GM18909 (cell line): ENCODE measurements around the gene ADAT1.
"Not testable (repeated sequence)": the region's sequence is repeated elsewhere in the genome, so short reads cannot be mapped to it uniquely, and the experiment has no call there.

ENCODE experiments used
- ATAC-seq: cut with Tn5 transposase; IDR thresholded peaks from one replicate; pipeline ENCODE4 v1.9.1; 2021; ENCODE audit warnings: mild to moderate bottlenecking; ENCODE audit not compliant: unreplicated experiment, poor library complexity

Gene ADAT1

GRCh38 chr16:75621170-75621477 is 2.0 kb downstream of the ADAT1 start:
- no peak for ATAC-seq

- no peak for ATAC-seq
These were observed 2.5 kb downstream of the ADAT1 start for GRCh38 chr16:75620326-75621169.

- no peak for ATAC-seq
These were observed 4.3 kb downstream of the ADAT1 start for GRCh38 chr16:75618780-75619179.

GRCh38 chr16:75617121-75617520 is 6.0 kb downstream of the ADAT1 start:
- ATAC-seq, result no peak

- no peak for ATAC-seq
These were observed 6.5 kb downstream of the ADAT1 start for GRCh38 chr16:75616521-75617010.

- ATAC-seq, result no peak
These were observed 7.5 kb downstream of the ADAT1 start for GRCh38 chr16:75615619-75616018.

- ATAC-seq, result no peak
These were observed 8.8 kb downstream of the ADAT1 start for GRCh38 chr16:75614066-75614897.

GRCh38 chr16:75606507-75606906 is 16.6 kb downstream of the ADAT1 start:
- no peak for ATAC-seq

GRCh38 chr16:75603241-75603640 is 19.8 kb downstream of the ADAT1 start:
- no peak for ATAC-seq

- no peak for ATAC-seq
These were observed 23.4 kb downstream of the ADAT1 start for GRCh38 chr16:75599452-75600277.

- no peak for ATAC-seq
These were observed 29.0 kb downstream of the ADAT1 start for GRCh38 chr16:75593825-75594820.

GRCh38 chr16:75593308-75593707 is 29.8 kb downstream of the ADAT1 start:
- no peak for ATAC-seq

GRCh38 chr16:75591927-75592326 is 31.2 kb downstream of the ADAT1 start:
- not testable (repeated sequence) for ATAC-seq

- ATAC-seq, result no peak
These were observed 31.9 kb downstream of the ADAT1 start for GRCh38 chr16:75590920-75591843.

- no peak for ATAC-seq
These were observed 33.8 kb downstream of the ADAT1 start for GRCh38 chr16:75589306-75589705.

GRCh38 chr16:75588716-75589115 is 34.4 kb downstream of the ADAT1 start:
- no peak for ATAC-seq

- ATAC-seq, result peak; percentile 63
These were observed 39.0 kb downstream of the ADAT1 start for GRCh38 chr16:75584108-75584507.

GRCh38 chr16:75579281-75579834 is 43.7 kb downstream of the ADAT1 start:
- no peak for ATAC-seq
